ENCODE data around the gene C6orf52.

DNA sequence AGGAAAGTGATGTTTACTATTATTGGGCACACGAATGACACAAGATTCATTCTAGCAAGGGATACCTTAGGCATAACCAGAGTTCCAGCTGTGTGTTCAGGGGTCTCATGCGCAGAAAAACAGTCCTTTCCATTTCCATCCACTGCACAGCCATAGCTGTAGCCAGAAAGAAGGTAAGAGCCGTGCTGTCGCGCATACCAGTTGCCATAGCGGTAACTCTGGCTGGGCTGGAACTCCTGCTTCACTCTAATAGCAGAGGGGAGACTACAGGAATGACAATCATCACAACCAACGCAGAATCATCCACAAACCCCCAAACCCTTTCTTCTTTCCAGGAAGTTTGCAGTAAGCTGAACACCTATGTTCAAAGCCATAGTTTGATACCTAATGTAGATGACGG lies 7.5 kb downstream of the C6orf52 start:
- TF ChIP-seq ZFP3 (CRISPR knock-in tag; IDR thresholded peaks at IDR 0.05) (no peak), ARNTL (CRISPR knock-in tag; IDR thresholded peaks at IDR 0.05; ENCODE audit: borderline replicate concordance, low read depth) (no peak)
